ENCODE data around the gene TRIM45. TPM values are rescaled to one million over a fixed set of nuclear protein-coding genes. Genes with fewer than 3 reads are reported as not detected.
A peak's percentile ranks its signal among the peaks of the same experiment; 100 is the strongest.

Gene TRIM45
- total RNA-seq, 1 donor from 2014 or later, result 7.0 TPM

DNA sequence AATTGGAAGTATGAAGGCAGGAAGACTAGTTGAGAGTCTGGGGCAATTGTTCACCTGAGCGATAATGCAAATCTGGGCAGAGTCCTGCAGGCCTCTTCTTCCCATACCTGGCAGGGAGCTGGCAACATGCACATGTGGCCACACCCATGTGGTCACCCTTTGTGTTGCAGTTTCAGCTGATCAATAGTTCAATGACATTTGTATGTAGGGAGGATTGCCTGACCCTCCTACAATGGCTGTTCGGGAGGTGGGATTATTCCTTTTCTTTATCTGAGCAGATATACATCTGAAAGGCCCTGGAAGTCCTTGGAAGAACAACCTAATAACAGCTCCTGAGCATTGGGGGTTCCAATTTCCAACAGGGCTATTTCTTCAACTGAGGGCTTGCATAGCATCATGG is 15.2 kb upstream of the TRIM45 start:
- H3K4me1 Mint-ChIP-seq (ENCODE audit: unreplicated experiment), result no peaks in the 10 kb centered on the region
- DNase-seq (ENCODE audit: low spot score), result no peak
- H3K27ac Mint-ChIP-seq (ENCODE audit: unreplicated experiment), result no peak overlapping the region
- H3K4me3 Mint-ChIP-seq (ENCODE audit: unreplicated experiment), result no peak overlapping the region
- no peaks in the 10 kb centered on the region for H3K27me3 Mint-ChIP-seq (ENCODE audit: unreplicated experiment)
- TF ChIP-seq, protein P1, sequence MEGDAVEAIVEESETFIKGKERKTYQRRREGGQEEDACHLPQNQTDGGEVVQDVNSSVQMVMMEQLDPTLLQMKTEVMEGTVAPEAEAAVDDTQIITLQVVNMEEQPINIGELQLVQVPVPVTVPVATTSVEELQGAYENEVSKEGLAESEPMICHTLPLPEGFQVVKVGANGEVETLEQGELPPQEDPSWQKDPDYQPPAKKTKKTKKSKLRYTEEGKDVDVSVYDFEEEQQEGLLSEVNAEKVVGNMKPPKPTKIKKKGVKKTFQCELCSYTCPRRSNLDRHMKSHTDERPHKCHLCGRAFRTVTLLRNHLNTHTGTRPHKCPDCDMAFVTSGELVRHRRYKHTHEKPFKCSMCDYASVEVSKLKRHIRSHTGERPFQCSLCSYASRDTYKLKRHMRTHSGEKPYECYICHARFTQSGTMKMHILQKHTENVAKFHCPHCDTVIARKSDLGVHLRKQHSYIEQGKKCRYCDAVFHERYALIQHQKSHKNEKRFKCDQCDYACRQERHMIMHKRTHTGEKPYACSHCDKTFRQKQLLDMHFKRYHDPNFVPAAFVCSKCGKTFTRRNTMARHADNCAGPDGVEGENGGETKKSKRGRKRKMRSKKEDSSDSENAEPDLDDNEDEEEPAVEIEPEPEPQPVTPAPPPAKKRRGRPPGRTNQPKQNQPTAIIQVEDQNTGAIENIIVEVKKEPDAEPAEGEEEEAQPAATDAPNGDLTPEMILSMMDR (IDR thresholded peaks at IDR 0.05; ENCODE audit: unreplicated experiment), result no peak
- H3K36me3 Mint-ChIP-seq (ENCODE audit: low read depth, unreplicated experiment), result no peaks in the 10 kb centered on the region
- H3K9me3 Mint-ChIP-seq (ENCODE audit: unreplicated experiment), result no peaks in the 10 kb centered on the region

DNA sequence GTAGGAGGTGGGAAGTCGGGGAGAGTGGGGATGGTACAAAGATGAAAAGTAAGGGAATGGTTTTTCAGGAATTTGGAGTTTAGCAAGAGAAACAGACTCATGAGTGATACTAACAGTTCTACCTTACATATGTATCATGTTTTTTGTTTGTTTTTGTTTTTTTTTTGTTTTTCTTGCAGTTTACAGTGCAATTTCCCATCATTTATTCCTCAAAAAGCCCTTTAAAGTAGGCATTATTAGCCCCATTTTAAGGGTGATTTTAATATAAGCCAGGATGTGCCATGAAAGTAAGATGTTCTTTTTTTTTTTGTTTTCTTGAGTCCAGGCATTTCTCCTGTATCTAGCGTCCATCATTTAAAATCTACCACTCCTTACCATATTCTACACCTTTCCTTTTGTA is 13.8 kb upstream of the TRIM45 start:
- Mint-ChIP-seq H3K36me3 (ENCODE audit: low read depth, unreplicated experiment) (no peaks in the 10 kb centered on the region), H3K4me3 (ENCODE audit: unreplicated experiment) (no peak overlapping the region), H3K27me3 (ENCODE audit: unreplicated experiment) (no peaks in the 10 kb centered on the region), H3K9me3 (ENCODE audit: unreplicated experiment) (no peaks in the 10 kb centered on the region), H3K27ac (ENCODE audit: unreplicated experiment) (no peak overlapping the region), H3K4me1 (ENCODE audit: unreplicated experiment) (no peaks in the 10 kb centered on the region)
- TF ChIP-seq, protein P1 (IDR thresholded peaks at IDR 0.05; ENCODE audit: unreplicated experiment), result no peak
- DNase-seq (ENCODE audit: low spot score), result no peak

- Mint-ChIP-seq H3K9me3 (ENCODE audit: unreplicated experiment) (no peaks in the 10 kb centered on the region), H3K4me3 (ENCODE audit: unreplicated experiment) (no peak overlapping the region), H3K27me3 (ENCODE audit: unreplicated experiment) (no peaks in the 10 kb centered on the region), H3K27ac (ENCODE audit: unreplicated experiment) (no peak overlapping the region), H3K4me1 (ENCODE audit: unreplicated experiment) (no peaks in the 10 kb centered on the region), H3K36me3 (ENCODE audit: low read depth, unreplicated experiment) (no peaks in the 10 kb centered on the region)
- no peak for DNase-seq (ENCODE audit: low spot score)
- TF ChIP-seq, protein P1 (IDR thresholded peaks at IDR 0.05; ENCODE audit: unreplicated experiment), result no peak
Observed at GRCh38 chr1:117130526-117130925, 9.0 kb upstream of the TRIM45 start.

- Mint-ChIP-seq H3K36me3 (ENCODE audit: low read depth, unreplicated experiment) (no peaks in the 10 kb centered on the region), H3K9me3 (ENCODE audit: unreplicated experiment) (no peaks in the 10 kb centered on the region), H3K4me1 (ENCODE audit: unreplicated experiment) (no peaks in the 10 kb centered on the region), H3K4me3 (ENCODE audit: unreplicated experiment) (no peak overlapping the region), H3K27ac (ENCODE audit: unreplicated experiment) (no peak overlapping the region), H3K27me3 (ENCODE audit: unreplicated experiment) (no peaks in the 10 kb centered on the region)
- no peak for DNase-seq (ENCODE audit: low spot score)
- TF ChIP-seq, protein P1 (IDR thresholded peaks at IDR 0.05; ENCODE audit: unreplicated experiment), result peak; percentile 52
Observed at GRCh38 chr1:117128323-117129079, 7.0 kb upstream of the TRIM45 start.

DNA sequence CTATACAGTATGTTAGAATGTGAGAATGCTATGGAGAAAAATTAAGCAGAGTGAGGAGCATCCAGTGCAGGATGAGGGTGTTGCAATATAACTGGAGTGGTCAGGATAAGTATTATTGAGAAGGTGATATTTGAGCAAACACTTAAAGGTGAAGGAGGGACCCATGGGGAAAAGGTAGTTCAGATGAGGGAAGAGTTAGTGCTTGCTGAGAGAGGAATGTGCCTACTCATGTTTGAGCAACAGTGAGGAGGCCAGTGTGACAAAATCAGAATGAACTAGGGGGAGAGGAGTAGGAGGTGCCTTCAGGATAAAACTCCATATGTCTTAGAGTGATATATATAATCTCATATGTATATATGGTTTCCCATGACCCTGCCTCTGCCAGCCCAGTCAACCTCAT is 6.2 kb upstream of the TRIM45 start:
- Mint-ChIP-seq H3K9me3 (ENCODE audit: unreplicated experiment) (no peaks in the 10 kb centered on the region), H3K4me3 (ENCODE audit: unreplicated experiment) (no peak overlapping the region), H3K27me3 (ENCODE audit: unreplicated experiment) (peaks cover under 1% of the 10 kb centered on the region), H3K4me1 (ENCODE audit: unreplicated experiment) (no peaks in the 10 kb centered on the region), H3K27ac (ENCODE audit: unreplicated experiment) (no peak overlapping the region), H3K36me3 (ENCODE audit: low read depth, unreplicated experiment) (no peaks in the 10 kb centered on the region)
- DNase-seq (ENCODE audit: low spot score), result no peak
- TF ChIP-seq, protein P1 (IDR thresholded peaks at IDR 0.05; ENCODE audit: unreplicated experiment), result no peak

Data from endothelial cell (in vitro differentiated cells).